GM12892 (cell line): ENCODE measurements around the gene PDCD1LG2.

ENCODE experiments used
- POLR2A ChIP-seq: IDR thresholded peaks from 2 replicates; pipeline ENCODE4 v1.6.1; 2011; ENCODE audit warnings: low read depth, low read length, control low read depth
- POLR2AphosphoS5 ChIP-seq: IDR thresholded peaks from 2 replicates; pipeline ENCODE4 v1.6.1; 2011; ENCODE audit warnings: low read depth, low read length, control low read depth

- TF ChIP-seq POLR2AphosphoS5, result no peak
- no peak for TF ChIP-seq POLR2A
Measured at GRCh38 chr9:5499889-5500398, 10.4 kb upstream of the PDCD1LG2 start.
